Caco-2 (cell line): ENCODE data around the gene KCNIP1. TPM values are rescaled to one million over a fixed set of nuclear protein-coding genes. Genes with fewer than 3 reads are reported as not detected.

Source experiments
- BruUV-seq: library from RNA; stranded (reverse); fragments of 400-500 nt; replicated peaks from 2 replicates; lab custom pipeline; 2021; lab: Mats Ljungman, UMichigan
- CTCF ChIA-PET: fragments of 300-600 bp; sonication (Branson Sonifier 250); formaldehyde crosslinking; loops from one replicate; lab custom pipeline; 2022; ENCODE audit warnings: antibody characterized with exemption; lab: Charles Lee
- POLR2A ChIA-PET: fragments of 300-600 bp; sonication (Branson Sonifier 250); formaldehyde crosslinking; loops from one replicate; lab custom pipeline; 2022; ENCODE audit warnings: antibody characterized with exemption; lab: Charles Lee
- DNase-seq, 2 experiments: peaks; one replicate each; pipeline versions ENCODE4 v3.0.0 to v3.0.0-alpha.2; 2020 to 2022
- H3K27me3 ChIP-seq: replicated peaks from 2 replicates; pipeline ENCODE4 v1.6.0; 2011; ENCODE audit warnings: low read length; ENCODE audit not compliant: control insufficient read depth, insufficient read depth
- H3K36me3 ChIP-seq: 2 replicates; pipeline ENCODE4 v1.5.1; 2011; ENCODE audit warnings: low read length; ENCODE audit not compliant: control insufficient read depth, insufficient read depth
- H3K4me1 ChIP-seq: fragments of 250-450 bp; sonication (Bioruptor Pico); 2 replicates; pipeline ENCODE4 v1.5.1; 2020; ENCODE audit warnings: mild to moderate bottlenecking
- H3K4me3 ChIP-seq: 2 replicates; pipeline ENCODE4 v1.5.1; 2011; ENCODE audit warnings: low read depth, mild to moderate bottlenecking, control low read depth, low read length
- H3K9me3 ChIP-seq: fragments of 250-450 bp; sonication (Bioruptor Pico); 2 replicates; pipeline ENCODE4 v1.5.1; 2020; ENCODE audit warnings: mild to moderate bottlenecking, moderate library complexity
- H3K27ac Mint-ChIP-seq: one replicate; pipeline ENCODE4 v1.8.0; 2022; ENCODE audit warnings: mixed read lengths; ENCODE audit not compliant: unreplicated experiment
- H3K27me3 Mint-ChIP-seq: one replicate; pipeline ENCODE4 v1.8.0; 2022; ENCODE audit warnings: mixed read lengths; ENCODE audit not compliant: insufficient read depth, unreplicated experiment
- H3K36me3 Mint-ChIP-seq: one replicate; pipeline ENCODE4 v1.8.0; 2022; ENCODE audit warnings: mild to moderate bottlenecking, mixed read lengths; ENCODE audit not compliant: insufficient read depth, unreplicated experiment
- H3K4me1 Mint-ChIP-seq: one replicate; pipeline ENCODE4 v1.8.0; 2022; ENCODE audit warnings: low read depth, mixed read lengths; ENCODE audit not compliant: unreplicated experiment
- H3K4me3 Mint-ChIP-seq: one replicate; pipeline ENCODE4 v1.8.0; 2022; ENCODE audit warnings: mild to moderate bottlenecking, moderate library complexity, mixed read lengths; ENCODE audit not compliant: unreplicated experiment
- H3K9me3 Mint-ChIP-seq: one replicate; pipeline ENCODE4 v1.8.0; 2022; ENCODE audit warnings: mixed read lengths; ENCODE audit not compliant: unreplicated experiment
- CTCF ChIP-seq, 2 experiments: fragments of 200-600 bp in 1 of 2; IDR thresholded peaks; 1 replicate in 1 of 2; 2 replicates in 1 of 2; pipeline versions ENCODE4 v1.5.1 to v1.8.0; 2011 to 2022; ENCODE audit warnings: antibody characterized with exemption in 1 of 2, control low read depth in 1 of 2, inconsistent platforms in 1 of 2, low read depth in 1 of 2, low read length in 1 of 2, mild to moderate bottlenecking in 1 of 2, moderate library complexity in 1 of 2; ENCODE audit not compliant: insufficient read depth in 1 of 2, severe bottlenecking in 1 of 2, unreplicated experiment in 1 of 2
- intact Hi-C: fragments of 100-400 bp; cut with micrococcal nuclease; formaldehyde crosslinking; loops from one replicate; pipeline ENCODE4 v1.10.0; 2022; ENCODE audit not compliant: unreplicated experiment
- total RNA-seq: library from RNA; stranded (reverse); gene quantifications from 2 replicates; pipeline ENCODE4 v1.2.3, GENCODE V29; 2022

The KCNIP1 gene
- total RNA-seq, 1 experiment from 2014 or later, result not detected

DNA sequence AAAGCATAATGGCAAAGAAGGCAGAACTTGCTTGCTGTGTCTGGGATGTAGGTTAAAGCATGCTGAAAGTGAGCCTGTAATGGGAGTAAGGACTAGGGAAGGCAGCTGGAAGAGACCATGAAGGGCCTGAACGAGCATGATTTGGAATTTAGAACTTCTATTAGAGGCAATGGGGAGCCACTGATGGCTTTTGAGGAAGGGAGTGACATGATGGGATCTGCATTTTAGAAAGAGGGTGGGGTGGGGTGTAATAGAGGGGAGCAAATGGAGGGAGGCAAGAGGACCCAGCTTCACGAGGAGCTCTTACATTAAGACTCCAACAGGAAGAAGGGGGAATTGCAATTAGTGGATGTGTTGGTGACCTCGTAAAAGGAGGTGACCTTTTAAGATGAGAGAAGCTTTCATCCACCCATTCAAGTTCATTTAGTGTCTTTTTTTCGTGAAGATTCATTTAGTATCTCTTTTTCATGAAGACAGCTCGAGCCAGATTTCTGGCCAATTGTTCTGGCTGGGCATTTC, 266.1 kb downstream of the KCNIP1 start:
- Histone ChIP-seq H3K4me1 (no peaks in the 10 kb centered on the region), H3K27me3 (no peaks in the 10 kb centered on the region), H3K36me3 (no peaks in the 10 kb centered on the region), H3K4me3 (no peak overlapping the region), H3K9me3 (no peaks in the 10 kb centered on the region)
- ChIA-PET POLR2A (no interaction called here), CTCF (interaction anchor here (0.6 to 1.1 kb wide), 3 partner anchors 9 to 24 kb away, joined by 3 read pairs; no protein-coding TSS in a partner anchor)
- DNase-seq, result no peak
- no TSS peak for BruUV-seq
- no peaks in the 10 kb centered on the region for H3K4me1 Mint-ChIP-seq
- no peaks in the 10 kb centered on the region for H3K27me3 Mint-ChIP-seq
- TF ChIP-seq CTCF (IDR thresholded peaks at IDR 0.05; ENCODE audit: insufficient read depth in 1 of 2, low read depth in 1 of 2, low read length in 1 of 2, severe bottlenecking in 1 of 2, unreplicated experiment in 1 of 2), result no peak
- no peak overlapping the region for H3K27ac Mint-ChIP-seq
- H3K4me3 Mint-ChIP-seq, result no peak overlapping the region
- no peaks in the 10 kb centered on the region for H3K9me3 Mint-ChIP-seq
- intact Hi-C loops, result loop anchor here (2.0 kb wide), 1 partner anchor 25 kb away; no protein-coding TSS in a partner anchor
- no peaks in the 10 kb centered on the region for H3K36me3 Mint-ChIP-seq

DNA sequence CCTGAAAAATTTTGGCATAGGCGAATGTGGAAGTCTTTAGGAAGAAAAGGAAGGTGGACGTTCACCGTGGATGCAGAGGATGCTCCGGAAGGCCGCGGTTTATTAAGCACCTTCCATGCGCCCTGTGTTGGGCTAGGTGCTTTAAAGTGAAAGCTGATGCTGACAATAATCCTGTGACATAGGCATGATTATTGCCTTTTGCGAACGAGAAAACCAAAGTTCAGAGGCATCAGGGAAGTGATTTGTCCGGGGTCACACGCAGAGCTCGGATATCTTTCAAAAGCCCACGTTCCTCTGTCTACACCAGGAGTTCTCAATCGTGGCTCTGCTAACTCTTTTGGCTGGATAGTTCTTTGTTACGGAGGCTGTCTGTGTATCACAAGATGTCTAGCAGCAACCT, 267.7 kb downstream of the KCNIP1 start:
- H3K4me1 ChIP-seq, result no peaks in the 10 kb centered on the region
- H3K4me3 ChIP-seq, result no peak overlapping the region
- no peak for DNase-seq
- intact Hi-C loops, result loop anchor here (2.0 kb wide), 1 partner anchor 27 kb away; no protein-coding TSS in a partner anchor
- no peaks in the 10 kb centered on the region for H3K27me3 ChIP-seq
- H3K36me3 Mint-ChIP-seq, result no peaks in the 10 kb centered on the region
- no peaks in the 10 kb centered on the region for H3K4me1 Mint-ChIP-seq
- H3K9me3 ChIP-seq, result no peaks in the 10 kb centered on the region
- CTCF ChIA-PET, result no interaction called here
- H3K27me3 Mint-ChIP-seq, result no peaks in the 10 kb centered on the region
- POLR2A ChIA-PET, result no interaction called here
- H3K4me3 Mint-ChIP-seq, result no peak overlapping the region
- H3K27ac Mint-ChIP-seq, result no peak overlapping the region
- no peaks in the 10 kb centered on the region for H3K36me3 ChIP-seq
- no peak for TF ChIP-seq CTCF (IDR thresholded peaks at IDR 0.05; ENCODE audit: insufficient read depth in 1 of 2, low read depth in 1 of 2, low read length in 1 of 2, severe bottlenecking in 1 of 2, unreplicated experiment in 1 of 2)
- H3K9me3 Mint-ChIP-seq, result no peaks in the 10 kb centered on the region
- BruUV-seq, result no TSS peak

DNA sequence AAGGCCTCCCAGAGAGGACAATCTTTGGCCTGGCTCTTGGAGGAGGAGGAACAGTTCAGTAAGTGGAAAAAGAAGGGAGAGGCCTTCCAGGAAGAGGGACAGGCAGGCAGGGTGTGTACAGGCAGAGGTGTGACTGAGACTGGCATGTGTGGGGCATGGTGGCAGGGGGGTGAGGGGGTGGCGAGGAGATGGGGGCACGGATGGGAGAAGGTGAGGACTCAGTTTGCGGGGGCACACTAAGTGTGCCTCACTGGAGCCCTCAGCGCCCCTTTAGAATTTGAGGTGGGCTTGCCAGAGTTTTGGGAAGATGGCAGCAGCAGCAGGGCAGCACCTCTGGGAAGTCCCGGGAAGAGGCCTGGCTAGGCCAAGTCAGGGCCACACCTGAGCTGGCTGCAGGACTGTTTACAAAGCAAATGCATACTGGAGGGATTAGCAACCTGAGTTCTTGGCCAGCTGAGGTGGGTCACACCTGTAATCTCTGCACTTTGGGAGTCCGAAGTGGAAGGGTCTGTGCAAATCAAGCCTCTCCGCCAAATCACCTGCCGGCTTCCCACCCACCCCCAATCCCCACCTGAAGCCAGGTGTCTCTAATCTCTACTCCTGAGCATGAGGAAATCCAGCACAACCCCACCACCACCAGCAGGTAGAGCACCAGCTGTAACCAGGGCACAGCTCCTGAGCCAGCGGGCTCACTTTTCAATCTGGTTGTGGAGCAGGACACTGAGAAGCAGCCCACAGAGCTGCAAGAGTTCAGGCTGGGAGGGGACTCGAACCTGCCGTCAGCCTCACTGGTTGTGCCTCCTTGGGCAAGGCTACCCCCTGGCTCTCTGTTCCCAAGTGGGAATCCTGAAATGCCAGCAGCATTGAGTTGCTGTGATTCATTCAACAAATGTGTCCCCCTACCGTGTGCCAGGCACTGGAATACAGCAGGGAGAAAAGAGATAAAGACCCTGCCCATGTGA, 269.5 kb downstream of the KCNIP1 start:
- no peak overlapping the region for H3K27ac Mint-ChIP-seq
- H3K27me3 Mint-ChIP-seq, result no peaks in the 10 kb centered on the region
- H3K4me1 Mint-ChIP-seq, result no peaks in the 10 kb centered on the region
- H3K4me1 ChIP-seq, result no peaks in the 10 kb centered on the region
- TF ChIP-seq CTCF (IDR thresholded peaks at IDR 0.05; ENCODE audit: insufficient read depth in 1 of 2, low read depth in 1 of 2, low read length in 1 of 2, severe bottlenecking in 1 of 2, unreplicated experiment in 1 of 2), result no peak
- no peaks in the 10 kb centered on the region for H3K27me3 ChIP-seq
- no peaks in the 10 kb centered on the region for H3K9me3 ChIP-seq
- H3K36me3 ChIP-seq, result no peaks in the 10 kb centered on the region
- ChIA-PET POLR2A (no interaction called here), CTCF (interaction anchor here (0.6 to 0.9 kb wide), 2 partner anchors 14 to 135 kb away, joined by 3 to 4 read pairs; no protein-coding TSS in a partner anchor)
- no TSS peak for BruUV-seq
- H3K36me3 Mint-ChIP-seq, result no peaks in the 10 kb centered on the region
- intact Hi-C loops, result no loop called here
- no peak overlapping the region for H3K4me3 ChIP-seq
- no peak overlapping the region for H3K4me3 Mint-ChIP-seq
- no peaks in the 10 kb centered on the region for H3K9me3 Mint-ChIP-seq
- DNase-seq, result no peak
